K562 (cell line): ENCODE data around the gene PSMD9. TPM values are rescaled to one million over a fixed set of nuclear protein-coding genes. Genes with fewer than 3 reads are reported as not detected.

Experiments used
- ATAC-seq: fragments of 200-7000 bp; cut with Tn5 transposase; 3 replicates; pipeline ENCODE4 v1.9.1; 2020; ENCODE audit warnings: moderate library complexity
- BruUV-seq: library from RNA; stranded (reverse); fragments of 400-500 nt; replicated peaks from 2 replicates; lab custom pipeline; 2021; lab: Mats Ljungman, UMichigan
- CTCF ChIA-PET: fragments of 300-600 bp; formaldehyde crosslinking; extraction: SDS; loops from one replicate; lab custom pipeline; 2021; ENCODE audit warnings: low intra/inter-chr PET ratio; lab: Yijun Ruan, JAX
- POLR2A ChIA-PET: fragments of 300-600, 350-650 bp; sonication (Branson Sonifier 250); formaldehyde crosslinking; extraction: SDS; loops from one replicate; lab custom pipeline; 2021; ENCODE audit warnings: antibody characterized with exemption, inconsistent platforms; lab: Yijun Ruan, JAX
- DNase-seq, 4 experiments: peaks; one replicate each; pipeline versions ENCODE4 v3.0.0 to v3.0.0-alpha.2; 2011 to 2018; ENCODE audit warnings: low spot score in 3 of 4, mixed read lengths in 3 of 4; ENCODE audit errors: extremely low read depth in 1 of 4
- FAIRE-seq: peaks from 2 replicates; lab custom pipeline; 2011; peaks lifted over from hg19 to GRCh38; lab: Jason Lieb, UNC
- H2AFZ ChIP-seq: 2 replicates; pipeline ENCODE4 v1.6.0; 2011; ENCODE audit warnings: low read depth, low read length, control low read depth, inconsistent platforms
- H3K27ac ChIP-seq: fragments of 200-600 bp; 3 replicates; pipeline ENCODE4 v1.8.0; 2011; ENCODE audit warnings: low read depth, mild to moderate bottlenecking, control low read depth, inconsistent platforms, low read length, moderate library complexity, mixed read lengths; ENCODE audit errors: extremely low read depth
- H3K27me3 ChIP-seq, 2 experiments: fragments of 300-600 bp in 1 of 2; 2 replicates in 1 of 2; 3 replicates in 1 of 2; pipeline versions ENCODE4 v1.6.0 to v1.8.0; 2011; ENCODE audit warnings: inconsistent platforms in 2 of 2, low read length in 2 of 2, mild to moderate bottlenecking in 1 of 2, mixed read lengths in 1 of 2, moderate library complexity in 1 of 2; ENCODE audit not compliant: control insufficient read depth in 2 of 2, insufficient read depth in 2 of 2
- H3K36me3 ChIP-seq: fragments of 300-600 bp; 3 replicates; pipeline ENCODE4 v1.8.0; 2011; ENCODE audit warnings: mild to moderate bottlenecking, low read length, inconsistent platforms; ENCODE audit not compliant: control insufficient read depth, insufficient read depth
- H3K4me1 ChIP-seq, 2 experiments: fragments of 200-600 bp in 1 of 2; replicated peaks in 1 of 2; 2 replicates in 1 of 2; 3 replicates in 1 of 2; pipeline versions ENCODE4 v1.5.1 to v1.8.0; 2011; ENCODE audit warnings: inconsistent platforms in 2 of 2, low read length in 2 of 2, mild to moderate bottlenecking in 1 of 2, mixed read lengths in 1 of 2, moderate library complexity in 1 of 2; ENCODE audit not compliant: control insufficient read depth in 2 of 2, insufficient read depth in 2 of 2
- H3K4me2 ChIP-seq: 2 replicates; pipeline ENCODE4 v1.6.1; 2011; ENCODE audit warnings: low read length, control low read depth, inconsistent platforms, mixed read lengths; ENCODE audit not compliant: insufficient read depth
- H3K4me3 ChIP-seq: fragments of 200-600 bp; sonication (generic), shearing (Covaris generic); 2 replicates; pipeline ENCODE4 v1.5.1; 2016; ENCODE audit warnings: control low read depth, inconsistent platforms
- H3K79me2 ChIP-seq: fragments of 200-600 bp; 3 replicates; pipeline ENCODE4 v1.8.0; 2011; ENCODE audit warnings: low read length, inconsistent platforms; ENCODE audit not compliant: control insufficient read depth, insufficient read depth
- H3K9ac ChIP-seq, 2 experiments: 2 replicates each; pipeline versions ENCODE4 v1.6.0 to v1.6.1; 2011; ENCODE audit warnings: low read depth in 2 of 2, low read length in 2 of 2, control low read depth in 1 of 2, inconsistent platforms in 1 of 2, mild to moderate bottlenecking in 1 of 2, mixed read lengths in 1 of 2; ENCODE audit not compliant: insufficient read depth in 1 of 2
- H3K9me1 ChIP-seq: one replicate; pipeline ENCODE4 v1.6.0; 2011; ENCODE audit warnings: inconsistent platforms, mild to moderate bottlenecking, low read length, moderate library complexity; ENCODE audit not compliant: control insufficient read depth, insufficient read depth
- H3K9me3 ChIP-seq: replicated peaks from 2 replicates; pipeline ENCODE4 v1.5.1; 2011; ENCODE audit warnings: low read depth, low read length, inconsistent platforms; ENCODE audit not compliant: control insufficient read depth, insufficient read depth
- H4K20me1 ChIP-seq: replicated peaks from 2 replicates; pipeline ENCODE4 v1.6.1; 2011; ENCODE audit warnings: low read length, inconsistent platforms, mixed read lengths; ENCODE audit not compliant: control insufficient read depth, insufficient read depth
- AFF4 ChIP-seq: sonication (generic); formaldehyde crosslinking; IDR thresholded peaks from 2 replicates; pipeline ENCODE4 v1.8.0; 2023; ENCODE audit warnings: mild to moderate bottlenecking, missing genetic modification reagents
- BHLHE40 ChIP-seq: IDR thresholded peaks from 2 replicates; pipeline ENCODE4 v1.6.1; 2011; ENCODE audit warnings: low read length, improper control_type of control experiment
- CEBPB ChIP-seq: fragments of 450-650 bp; IDR thresholded peaks from 2 replicates; pipeline ENCODE4 v1.6.1; 2016; ENCODE audit warnings: missing genetic modification characterization, missing compliant biosample characterization
- GABPA ChIP-seq: fragments of 200-800 bp; sonication (Bioruptor generic); conservative IDR thresholded peaks from 2 replicates; pipeline ENCODE4 v1.6.1; 2016; ENCODE audit warnings: low read depth, missing genetic modification characterization, missing compliant biosample characterization
- HMG20B ChIP-seq: fragments of 250-450 bp; sonication (Bioruptor Pico); IDR thresholded peaks from 2 replicates; pipeline ENCODE4 v1.5.0; 2021; ENCODE audit warnings: mild to moderate bottlenecking
- KAT8 ChIP-seq: fragments of 450-650 bp; IDR thresholded peaks from 2 replicates; pipeline ENCODE4 v1.6.1; 2016; ENCODE audit warnings: low read depth, mild to moderate bottlenecking
- NFXL1 ChIP-seq: fragments of 450-650 bp; formaldehyde crosslinking; IDR thresholded peaks from 2 replicates; pipeline ENCODE4 v1.4.0; 2021; ENCODE audit warnings: mild to moderate bottlenecking
- NR2C2 ChIP-seq, 2 experiments: fragments of 200-800 bp in 1 of 2; sonication (Bioruptor generic) in 1 of 2; sonication (generic) in 1 of 2; formaldehyde crosslinking in 1 of 2; IDR thresholded peaks; 2 replicates each; pipeline versions ENCODE4 v1.6.1 to v1.8.0; 2016 to 2022; ENCODE audit warnings: mild to moderate bottlenecking in 1 of 2, missing compliant biosample characterization in 1 of 2, missing genetic modification characterization in 1 of 2, missing genetic modification reagents in 1 of 2
- PPARD ChIP-seq: fragments of 250-450 bp; sonication (Bioruptor Pico); IDR thresholded peaks from 2 replicates; pipeline ENCODE4 v1.8.0; 2022; ENCODE audit warnings: inconsistent platforms, mild to moderate bottlenecking, moderate library complexity
- PTRF ChIP-seq: fragments of 450-650 bp; IDR thresholded peaks from 2 replicates; pipeline ENCODE4 v1.6.1; 2016; ENCODE audit warnings: mild to moderate bottlenecking, missing genetic modification characterization, missing compliant biosample characterization
- STAG1 ChIP-seq: sonication (generic); formaldehyde crosslinking; IDR thresholded peaks from 2 replicates; pipeline ENCODE4 v1.5.0; 2020; ENCODE audit warnings: missing genetic modification reagents, borderline replicate concordance
- STAT5B ChIP-seq: fragments of 250-450 bp; sonication (Bioruptor Pico); IDR thresholded peaks from 2 replicates; pipeline ENCODE4 v1.8.0; 2021; ENCODE audit warnings: mild to moderate bottlenecking, inconsistent platforms
- ZBTB49 ChIP-seq: sonication (generic); formaldehyde crosslinking; IDR thresholded peaks from 2 replicates; pipeline ENCODE4 v1.8.0; 2022; ENCODE audit warnings: missing genetic modification reagents, mild to moderate bottlenecking, borderline replicate concordance
- ZC3H8 ChIP-seq: fragments of 450-650 bp; IDR thresholded peaks from 2 replicates; pipeline ENCODE4 v1.6.1; 2017
- WGBS: fragments of 100-300 bp; shearing (Covaris generic); methylation state at CpG from one replicate; pipeline ENCODE4 v1.1.6; 2016; ENCODE audit warnings: low coverage, mixed read lengths; ENCODE audit not compliant: insufficient coverage; ENCODE audit errors: missing lambda C conversion rate; 5-methylcytosine and 5-hydroxymethylcytosine counted together
- in situ Hi-C: fragments of 300-500 bp; cut with MboI; formaldehyde crosslinking; loops from 4 replicates; pipeline ENCODE4 v1.15.0; 2018; ENCODE audit warnings: inconsistent platforms, mixed read lengths
- intact Hi-C: fragments of 100-400 bp; cut with micrococcal nuclease; formaldehyde crosslinking; loops from 2 replicates; pipeline ENCODE4 v1.14.2; 2022
- polyA plus RNA-seq, 8 experiments: library from polyadenylated mRNA; depleted of rRNA in 4 of 8; stranded (reverse) in 5 of 8; unstranded in 3 of 8; fragments of >200 nt; fragmentation: Nextera tagmentation in 2 of 8; fragmentation: Illumina TruSeq in 1 of 8; extraction: Ambion mirVana in 2 of 8; extraction: Trizol in 1 of 8; gene quantifications; 2 replicates each; pipeline versions ENCODE4 v1.2.1 to v1.2.3, GENCODE V29; 2011 to 2014; ENCODE audit warnings: inconsistent platforms in 1 of 8, missing spikeins in 1 of 8
- total RNA-seq, 7 experiments: library from RNA; depleted of rRNA in 6 of 7; stranded (reverse); fragments of >200 nt in 6 of 7; fragmentation: Illumina TruSeq in 2 of 7; extraction: Trizol in 2 of 7; gene quantifications; 2 replicates each; pipeline versions ENCODE4 v1.2.1 to v1.2.3, GENCODE V29; 2011 to 2021; ENCODE audit warnings: low replicate concordance in 1 of 7
- TF ChIP-seq, protein P1 (sequence below): sonication (generic); formaldehyde crosslinking; IDR thresholded peaks from 2 replicates; pipeline ENCODE4 v1.9.0; 2022; ENCODE audit warnings: mild to moderate bottlenecking, missing genetic modification reagents
- TF ChIP-seq, protein P2 (sequence below): IDR thresholded peaks from 2 replicates; pipeline ENCODE4 v1.6.1; 2011; ENCODE audit not compliant: insufficient read length; ENCODE audit errors: extremely low read depth

PSMD9 gene
- total and polyA plus RNA-seq, 9 of the 15 experiments (the other 6 are each of a cell fraction or from before 2014, with no cell fraction given), result 12.2 to 143 (median 61.3) TPM

- no peaks in the 10 kb centered on the region for H3K27me3 ChIP-seq
- DNase-seq (no peak), ATAC-seq (no peak), FAIRE-seq (no peak)
- peaks cover 0 to 4% of the 10 kb centered on the region in 2 experiments; a peak in 1 of 5 replicates for H3K4me1 ChIP-seq
- TF ChIP-seq BHLHE40, result no peak
- TF ChIP-seq, protein P1, sequence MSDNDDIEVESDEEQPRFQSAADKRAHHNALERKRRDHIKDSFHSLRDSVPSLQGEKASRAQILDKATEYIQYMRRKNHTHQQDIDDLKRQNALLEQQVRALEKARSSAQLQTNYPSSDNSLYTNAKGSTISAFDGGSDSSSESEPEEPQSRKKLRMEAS, result no peak
- no peak for TF ChIP-seq KAT8
- no peak for TF ChIP-seq PTRF (tag)
- TF ChIP-seq HMG20B (CRISPR knock-in tag), result no peak
- TF ChIP-seq CEBPB (tag), result no peak
- TF ChIP-seq NFXL1, result no peak
- no peak for TF ChIP-seq NR2C2 (CRISPR knock-in tag; IDR thresholded peaks at IDR 0.05)
- no peak for TF ChIP-seq NR2C2 (tag; IDR thresholded peaks at IDR 0.05)
- TF ChIP-seq AFF4 (CRISPR knock-in tag), result no peak
- no peak for TF ChIP-seq STAT5B (CRISPR knock-in tag)
- no peak for TF ChIP-seq ZBTB49 (CRISPR knock-in tag)
- no peak for TF ChIP-seq GABPA (tag)
- no peak for TF ChIP-seq STAG1 (CRISPR knock-in tag)
- TF ChIP-seq, protein P2, sequence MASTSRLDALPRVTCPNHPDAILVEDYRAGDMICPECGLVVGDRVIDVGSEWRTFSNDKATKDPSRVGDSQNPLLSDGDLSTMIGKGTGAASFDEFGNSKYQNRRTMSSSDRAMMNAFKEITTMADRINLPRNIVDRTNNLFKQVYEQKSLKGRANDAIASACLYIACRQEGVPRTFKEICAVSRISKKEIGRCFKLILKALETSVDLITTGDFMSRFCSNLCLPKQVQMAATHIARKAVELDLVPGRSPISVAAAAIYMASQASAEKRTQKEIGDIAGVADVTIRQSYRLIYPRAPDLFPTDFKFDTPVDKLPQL, result no peak
- no peak for TF ChIP-seq PPARD (CRISPR knock-in tag)
- TF ChIP-seq ZC3H8, result no peak
- no peaks in the 10 kb centered on the region for H3K9me3 ChIP-seq
- no peak overlapping the region for H3K4me3 ChIP-seq
- H3K9me1 ChIP-seq, result no peaks in the 10 kb centered on the region
- intact Hi-C loops, result no loop called here
- no peak overlapping the region for H3K27ac ChIP-seq
- CTCF ChIA-PET, result no interaction called here
- no peak overlapping the region for H2AFZ ChIP-seq
- no peak overlapping the region for H3K9ac ChIP-seq
- H4K20me1 ChIP-seq, result no peaks in the 10 kb centered on the region
- no peak overlapping the region for H3K4me2 ChIP-seq
- H3K79me2 ChIP-seq, result no peaks in the 10 kb centered on the region
- WGBS, result 88% methylated on average over 7 of the region's 7 CpGs
- in situ Hi-C loops, result no loop called here
- H3K36me3 ChIP-seq, result peaks cover 41% of the 10 kb centered on the region; the same call in 2 of the 3 replicates
- BruUV-seq, result no TSS peak
- POLR2A ChIA-PET, result no interaction called here
Observed at GRCh38 chr12:121960541-121960940, 72.0 kb downstream of the PSMD9 start.
